Endothelial cell of umbilical vein (primary cell): Measurements from ENCODE around the gene XYLT1.

ENCODE experiments used
- CTCF ChIP-seq, 2 donors: IDR thresholded peaks; 1 replicate in 1 of 2; 2 replicates in 1 of 2; pipeline ENCODE4 v1.5.1; 2011; ENCODE audit warnings: low read length in 2 of 2, mild to moderate bottlenecking in 2 of 2, moderate library complexity in 2 of 2, control low read depth in 1 of 2, inconsistent platforms in 1 of 2, low read depth in 1 of 2; ENCODE audit not compliant: insufficient read depth in 1 of 2; ENCODE audit errors: extremely low read depth in 1 of 2
- EZH2 ChIP-seq: IDR thresholded peaks from 2 replicates; pipeline ENCODE4 v1.6.1; 2012; ENCODE audit warnings: borderline replicate concordance, low read depth, mild to moderate bottlenecking, moderate library complexity, low read length, inconsistent platforms; ENCODE audit not compliant: severe bottlenecking
- MYC ChIP-seq: IDR thresholded peaks from one replicate; pipeline ENCODE4 v1.6.1; 2011; ENCODE audit warnings: mild to moderate bottlenecking, low read depth, low read length
- POLR2A ChIP-seq: IDR thresholded peaks from 2 replicates; pipeline ENCODE4 v1.6.1; 2012; ENCODE audit warnings: low read depth, mild to moderate bottlenecking, control low read depth, low read length
- POLR2AphosphoS5 ChIP-seq: IDR thresholded peaks from 2 replicates; pipeline ENCODE4 v1.6.1; 2012; ENCODE audit warnings: low read depth, mild to moderate bottlenecking, control low read depth, low read length, moderate library complexity; ENCODE audit not compliant: insufficient read depth

- TF ChIP-seq CTCF (IDR thresholded peaks at IDR 0.05; ENCODE audit: extremely low read depth in 1 of 2, insufficient read depth in 1 of 2, low read depth in 1 of 2, low read length in 2 of 2) (no peak), POLR2AphosphoS5 (no peak), EZH2 (no peak), POLR2A (no peak), MYC (no peak)
Measured at GRCh38 chr16:17130733-17131132, 340.0 kb downstream of the XYLT1 start.
